NOMO-1 treated with DMSO at 0.1 percent for 48 hours (cell line): ENCODE data around the gene GRM1.

Experiments
- DNase-seq: peaks from one replicate; lab custom pipeline; 2025; ENCODE audit not compliant: unreplicated experiment; lab: John Stamatoyannopoulos, UW

Gene GRM1

DNA sequence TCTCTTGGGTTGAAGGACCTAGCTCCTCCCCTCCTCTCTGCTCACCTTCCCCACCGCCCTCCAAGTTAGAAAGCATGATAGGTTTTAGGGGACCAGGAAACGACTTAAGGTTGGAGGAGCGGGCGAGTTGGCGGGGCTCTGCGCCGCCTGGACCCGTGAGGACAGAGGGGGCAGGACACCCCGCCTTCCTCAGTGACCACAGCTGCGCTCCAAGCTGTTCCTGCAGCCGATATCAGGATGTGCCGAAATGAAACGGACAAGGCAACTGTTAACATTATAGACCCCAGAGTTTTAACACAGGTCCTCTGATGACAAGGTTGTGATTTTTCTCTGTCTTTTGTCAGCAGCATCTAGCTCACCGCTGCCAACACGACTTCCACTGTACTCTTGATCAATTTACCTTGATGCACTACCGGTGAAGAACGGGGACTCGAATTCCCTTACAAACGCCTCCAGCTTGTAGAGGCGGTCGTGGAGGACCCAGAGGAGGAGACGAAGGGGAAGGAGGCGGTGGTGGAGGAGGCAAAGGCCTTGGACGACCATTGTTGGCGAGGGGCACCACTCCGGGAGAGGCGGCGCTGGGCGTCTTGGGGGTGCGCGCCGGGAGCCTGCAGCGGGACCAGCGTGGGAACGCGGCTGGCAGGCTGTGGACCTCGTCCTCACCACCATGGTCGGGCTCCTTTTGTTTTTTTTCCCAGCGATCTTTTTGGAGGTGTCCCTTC, at the start of gene GRM1:
Gene GRM1 (plus strand): TSS at position 212 of the 722 bp plus-strand sequence. CDS start 456 bp downstream, at position 668.
- no peak for DNase-seq

DNA sequence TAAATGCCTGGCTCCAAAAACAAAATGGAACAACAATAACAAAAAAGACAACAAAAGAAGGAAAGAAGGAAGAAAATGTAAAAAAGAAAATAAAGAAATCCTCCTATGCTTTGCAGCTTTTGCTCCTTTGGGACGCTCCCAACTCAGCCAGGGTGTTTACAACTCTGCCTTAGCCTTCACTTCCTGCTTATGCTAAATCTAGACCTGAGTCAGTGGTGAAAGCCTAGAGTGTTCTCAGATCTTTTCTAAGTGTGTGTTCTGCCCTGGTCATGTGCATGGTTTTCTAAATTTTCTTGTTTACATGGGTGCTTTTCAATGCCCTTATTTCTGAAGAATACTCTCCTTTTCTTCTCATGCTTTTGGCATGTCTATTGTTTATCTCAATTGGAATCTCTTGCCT, 19.5 kb upstream of the GRM1 start:
- DNase-seq, result no peak

DNA sequence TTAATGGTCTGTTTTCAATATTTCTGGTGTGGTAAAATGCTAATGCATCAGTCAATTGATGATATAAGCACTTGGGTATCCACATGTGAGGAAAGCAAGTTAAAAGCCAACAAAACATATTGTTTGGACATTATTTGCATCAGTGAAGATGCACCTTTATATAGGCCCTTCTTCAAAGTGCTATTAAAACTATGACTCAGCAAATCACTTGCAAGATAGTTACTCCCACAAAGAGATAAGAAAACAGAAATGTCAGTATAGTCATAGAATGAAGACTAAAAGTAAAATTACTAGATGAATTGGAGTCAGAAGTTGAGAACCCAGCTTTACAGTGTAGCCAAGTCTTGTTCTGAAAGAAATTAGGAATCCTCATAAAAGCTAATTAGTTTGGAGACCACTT, 14.6 kb upstream of the GRM1 start:
- no peak for DNase-seq

DNA sequence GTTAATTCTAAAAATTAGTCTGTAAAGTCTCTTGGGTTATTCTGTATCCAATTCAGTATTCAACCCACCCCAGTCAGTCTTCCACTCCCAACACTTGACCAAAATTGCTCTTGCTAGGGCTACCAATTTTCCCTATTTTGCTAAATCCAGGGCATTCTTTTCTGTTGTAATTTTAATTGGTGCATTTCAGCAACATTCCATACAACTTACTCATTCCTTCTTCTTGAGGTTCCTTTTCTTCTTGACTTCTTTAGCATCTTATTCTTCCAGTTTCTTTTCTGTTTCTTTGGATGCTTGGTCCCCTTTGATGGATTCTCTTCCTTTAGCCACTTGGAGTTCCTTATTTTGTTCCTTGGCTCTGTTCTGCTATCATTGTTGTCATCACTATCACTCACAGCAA, 11.2 kb upstream of the GRM1 start:
- no peak for DNase-seq

DNA sequence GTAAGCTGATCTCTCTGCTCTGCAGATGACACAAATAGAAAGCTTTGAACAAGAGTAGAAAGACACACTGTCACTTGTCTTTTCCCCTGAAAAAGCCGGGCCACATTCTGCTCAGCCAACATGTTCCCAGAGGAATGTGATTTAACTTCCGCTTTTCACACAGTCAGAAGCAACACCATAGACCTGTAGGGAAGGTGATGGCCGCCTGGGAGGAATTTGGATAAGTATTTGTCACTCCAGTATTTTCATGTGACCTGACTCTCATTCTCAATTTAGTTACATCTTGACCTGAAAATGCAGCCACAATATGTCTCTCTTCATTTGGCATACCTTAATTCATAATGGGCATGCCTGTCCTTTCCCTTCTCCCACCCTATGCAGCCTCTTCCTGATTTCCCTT, 2.0 kb upstream of the GRM1 start:
- DNase-seq, result no peak

DNA sequence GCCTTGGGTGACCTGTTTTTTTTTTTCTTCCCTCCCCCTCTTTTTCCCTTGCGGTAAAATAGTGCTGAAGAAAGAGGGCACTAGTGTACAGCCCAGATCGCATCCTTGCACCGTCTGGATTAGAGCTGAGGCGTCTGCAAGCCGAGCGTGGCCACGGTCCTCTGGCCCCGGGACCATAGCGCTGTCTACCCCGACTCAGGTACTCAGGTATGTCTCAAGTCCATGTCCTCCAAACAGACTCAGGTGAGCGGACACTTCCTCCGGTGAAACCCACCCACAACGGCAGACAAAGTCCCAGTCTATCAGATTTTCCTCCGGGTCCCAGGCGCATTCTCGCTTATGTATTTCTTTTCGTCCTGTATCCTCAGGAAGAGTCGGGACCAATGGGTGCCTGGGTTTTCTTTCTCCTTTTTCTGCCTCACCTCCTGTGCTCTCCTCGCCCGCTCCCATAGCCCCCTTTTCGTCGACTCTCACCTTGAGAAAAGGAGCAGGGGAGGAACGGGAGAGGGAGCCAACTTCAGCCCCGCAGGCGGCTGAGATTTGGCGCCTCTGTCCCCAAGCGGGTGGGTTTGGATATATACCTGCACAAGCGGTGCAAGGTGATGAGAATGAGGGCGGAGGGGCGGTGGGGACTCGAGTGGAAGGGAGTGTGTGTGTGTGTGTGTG, 1.1 kb upstream of the GRM1 start:
- no peak for DNase-seq

DNA sequence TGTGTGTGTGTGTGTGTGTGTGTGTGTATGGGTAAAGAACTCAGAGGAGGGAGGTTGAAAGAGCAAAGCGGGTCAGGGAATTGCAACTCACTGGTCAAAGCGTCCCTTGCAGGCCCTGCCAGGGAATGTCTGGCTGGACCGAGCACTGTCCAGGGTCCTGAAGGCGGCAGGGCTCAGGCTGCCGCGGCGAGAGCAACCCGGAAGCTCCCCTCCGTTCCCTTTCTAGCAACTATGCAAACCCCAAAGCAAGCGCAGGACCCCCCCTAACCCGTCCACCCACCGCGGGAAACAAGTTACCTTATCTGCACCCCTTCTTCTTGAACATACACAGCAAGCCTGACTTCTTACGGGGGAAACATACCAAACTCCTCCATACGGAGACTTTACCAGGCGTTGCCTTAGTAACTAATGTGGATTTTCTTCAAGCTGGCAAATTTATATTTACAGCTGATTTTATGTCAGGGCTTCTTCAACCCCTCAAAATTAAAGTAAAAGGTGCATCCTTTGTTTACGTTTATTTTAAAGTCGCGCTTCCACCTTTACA, 538 bp upstream of the GRM1 start:
- peak; percentile 2 for DNase-seq

DNA sequence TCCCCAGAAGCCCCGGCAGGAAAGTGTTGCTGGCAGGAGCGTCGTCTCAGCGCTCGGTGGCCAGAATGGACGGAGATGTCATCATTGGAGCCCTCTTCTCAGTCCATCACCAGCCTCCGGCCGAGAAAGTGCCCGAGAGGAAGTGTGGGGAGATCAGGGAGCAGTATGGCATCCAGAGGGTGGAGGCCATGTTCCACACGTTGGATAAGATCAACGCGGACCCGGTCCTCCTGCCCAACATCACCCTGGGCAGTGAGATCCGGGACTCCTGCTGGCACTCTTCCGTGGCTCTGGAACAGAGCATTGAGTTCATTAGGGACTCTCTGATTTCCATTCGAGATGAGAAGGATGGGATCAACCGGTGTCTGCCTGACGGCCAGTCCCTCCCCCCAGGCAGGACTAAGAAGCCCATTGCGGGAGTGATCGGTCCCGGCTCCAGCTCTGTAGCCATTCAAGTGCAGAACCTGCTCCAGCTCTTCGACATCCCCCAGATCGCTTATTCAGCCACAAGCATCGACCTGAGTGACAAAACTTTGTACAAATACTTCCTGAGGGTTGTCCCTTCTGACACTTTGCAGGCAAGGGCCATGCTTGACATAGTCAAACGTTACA, 817 bp downstream of the GRM1 start:
- no peak for DNase-seq

DNA sequence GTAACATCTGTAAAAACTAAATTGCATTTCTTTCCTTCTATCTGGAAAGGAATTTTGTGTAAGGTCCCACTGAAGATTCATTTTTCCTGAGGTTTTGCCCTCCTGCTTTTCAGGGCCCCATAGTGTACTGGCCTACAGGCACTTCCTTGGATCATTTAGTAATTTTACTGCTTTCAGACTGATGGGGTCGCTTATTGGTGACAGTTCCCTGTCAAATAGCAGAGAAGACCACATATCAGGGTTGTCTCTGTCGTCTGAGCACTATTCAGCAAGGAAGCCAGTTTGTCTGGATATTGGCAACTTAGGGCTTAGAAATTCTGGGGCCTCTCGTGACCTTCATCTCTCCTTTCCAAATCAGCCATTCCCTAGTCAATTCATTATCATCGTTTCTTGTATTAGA, 3.5 kb downstream of the GRM1 start:
- DNase-seq, result no peak

DNA sequence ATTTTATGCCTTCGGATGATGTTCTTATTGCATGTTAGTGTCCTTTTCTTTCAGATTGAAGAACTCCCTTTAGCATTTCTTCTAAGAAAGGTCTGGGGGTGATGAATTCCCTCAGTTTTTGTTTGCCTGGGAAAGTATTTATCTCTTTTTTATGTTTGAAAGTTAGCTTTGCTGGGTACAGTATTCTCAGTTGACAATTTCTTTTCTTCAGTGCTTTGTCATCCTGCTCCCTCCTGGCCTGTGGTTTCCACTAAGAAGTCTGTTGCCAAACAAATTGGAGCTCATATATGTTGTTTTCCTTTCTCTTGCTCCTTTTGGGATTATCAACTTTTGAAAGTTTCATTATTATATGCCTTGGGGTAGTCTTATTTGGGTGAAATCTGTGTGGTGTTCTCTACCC, 11.5 kb downstream of the GRM1 start:
- DNase-seq, result no peak

DNA sequence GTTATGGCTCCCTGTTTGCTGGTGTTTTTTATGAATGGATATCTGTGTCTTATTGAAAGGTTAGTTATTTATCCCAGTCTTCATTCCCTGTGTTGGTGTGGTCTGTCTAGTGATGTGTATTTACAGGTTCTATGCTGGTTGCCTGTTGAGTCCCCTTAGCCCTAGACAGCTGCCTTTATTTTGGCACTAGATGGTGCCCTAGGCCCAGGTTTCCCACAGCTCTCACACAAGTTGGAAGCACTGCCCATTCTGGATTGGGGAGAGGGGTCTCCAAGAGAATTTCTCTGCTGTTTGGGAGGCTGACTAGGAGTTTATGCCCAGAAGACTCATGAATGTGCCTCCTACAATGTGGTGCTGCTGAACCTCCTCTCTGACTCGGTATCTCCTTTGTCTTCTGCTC, 12.4 kb downstream of the GRM1 start:
- no peak for DNase-seq

DNA sequence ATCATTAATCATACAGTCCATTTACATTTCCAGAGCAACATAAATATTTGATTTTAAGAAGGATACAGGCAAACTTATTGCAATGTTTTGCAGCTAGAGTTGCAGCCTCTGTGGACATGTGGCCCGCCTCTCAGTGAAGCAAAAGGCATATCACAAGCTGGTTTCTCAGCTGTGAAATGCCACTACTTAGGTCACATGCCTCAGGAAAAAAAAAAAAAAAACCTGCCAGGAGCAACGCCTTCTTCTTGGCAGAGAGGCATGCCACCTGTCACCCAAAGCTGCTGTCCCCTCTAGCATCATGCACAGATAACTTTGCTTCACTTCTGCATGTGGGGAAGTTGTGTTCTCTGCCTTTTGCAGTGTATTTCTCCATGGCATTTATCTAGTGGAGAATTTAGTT, 18.5 kb downstream of the GRM1 start:
- no peak for DNase-seq

DNA sequence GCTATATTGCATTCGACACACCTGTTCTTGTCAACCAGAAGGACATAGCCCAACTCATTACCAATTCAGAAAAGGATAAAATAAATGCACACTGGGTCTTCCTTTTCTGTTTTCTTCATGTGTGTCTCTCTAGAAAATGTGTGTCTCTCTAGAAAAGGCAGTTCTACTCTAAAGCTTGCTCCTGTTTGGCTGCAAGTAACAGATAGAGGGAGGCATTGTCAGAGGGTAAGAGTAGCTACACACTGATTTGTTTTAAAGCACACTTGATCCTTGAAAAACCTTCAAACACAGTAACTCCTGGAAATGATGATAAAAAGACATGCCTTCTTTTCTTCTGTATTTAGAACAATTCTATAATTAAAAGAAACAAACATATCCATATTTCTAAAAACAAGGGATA, 21.3 kb downstream of the GRM1 start:
- DNase-seq, result no peak

DNA sequence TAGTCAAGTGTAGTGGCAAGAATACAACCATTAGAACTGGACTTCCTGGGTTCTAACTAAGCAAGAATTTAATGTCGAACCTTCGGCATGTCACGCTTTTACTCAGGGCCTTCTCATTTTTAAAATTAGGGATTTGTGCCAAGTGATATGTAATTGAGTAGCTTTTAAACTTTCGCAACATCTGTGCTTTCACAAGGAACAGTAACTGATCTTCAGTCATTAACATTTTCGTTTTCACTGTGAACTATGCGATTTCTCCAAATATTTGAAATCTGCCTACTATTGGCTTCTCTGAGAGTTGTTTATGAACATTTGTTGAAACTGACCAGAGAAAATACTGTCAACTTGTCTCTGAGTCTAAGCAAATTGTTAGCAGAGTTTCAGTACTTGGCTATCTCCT, 27.6 kb downstream of the GRM1 start:
- peak; percentile 4 for DNase-seq

DNA sequence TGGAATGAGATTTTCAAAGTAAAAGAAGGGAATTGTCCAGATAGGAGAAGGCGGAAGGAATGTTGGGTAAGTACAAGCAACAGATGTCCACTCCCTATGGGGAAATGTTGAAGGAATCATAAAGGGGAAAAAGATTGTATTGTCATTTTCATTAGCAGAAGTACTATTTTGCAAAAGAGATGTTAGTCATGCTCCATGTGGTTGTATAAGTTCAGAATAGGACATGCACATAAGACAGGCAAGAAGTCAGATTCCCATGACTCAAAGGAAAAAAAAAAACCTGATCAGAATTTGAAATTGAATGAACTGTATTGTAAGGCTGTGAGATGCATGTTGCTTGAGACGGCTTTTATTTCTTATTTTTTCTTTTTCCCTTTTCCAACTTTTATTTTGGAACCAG, 36.8 kb downstream of the GRM1 start:
- DNase-seq, result no peak

DNA sequence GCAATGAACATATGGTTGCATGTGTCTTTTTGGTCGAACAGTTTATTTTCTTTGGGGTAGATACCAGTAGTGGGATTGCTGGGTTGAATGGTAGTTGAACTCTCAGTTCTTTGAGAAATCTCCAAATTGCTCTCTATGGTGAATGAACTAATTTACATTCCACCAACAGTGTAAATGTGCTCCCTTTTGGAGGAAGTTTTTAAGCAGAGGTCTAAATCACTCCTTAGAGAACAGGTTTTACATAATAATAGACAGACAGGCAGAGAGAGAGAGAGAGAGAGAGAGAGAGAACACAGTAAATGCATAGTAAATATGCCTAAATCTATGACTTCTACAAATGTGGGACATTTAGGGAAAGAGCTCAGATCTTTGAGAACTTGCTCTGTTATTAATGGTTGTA, 37.6 kb downstream of the GRM1 start:
- DNase-seq, result no peak

DNA sequence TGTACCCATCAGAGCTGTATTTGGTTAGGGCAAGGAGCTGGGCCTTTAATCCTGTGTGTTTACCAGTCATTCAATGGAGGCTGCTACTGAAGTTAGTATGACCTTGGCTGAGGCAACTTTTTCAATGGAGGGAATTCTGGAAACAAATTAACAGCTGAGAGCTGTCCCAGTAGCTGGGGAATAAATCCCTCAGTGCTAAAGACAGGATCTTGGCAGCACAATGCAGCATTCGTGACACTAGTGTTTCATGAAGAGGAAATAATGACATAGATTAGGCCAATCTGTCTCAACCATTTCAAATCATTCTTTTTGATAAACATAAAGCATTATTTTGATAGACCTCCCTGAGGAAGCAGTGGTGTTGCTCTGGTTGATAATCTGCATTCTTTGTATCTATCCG, 42.9 kb downstream of the GRM1 start:
- no peak for DNase-seq

DNA sequence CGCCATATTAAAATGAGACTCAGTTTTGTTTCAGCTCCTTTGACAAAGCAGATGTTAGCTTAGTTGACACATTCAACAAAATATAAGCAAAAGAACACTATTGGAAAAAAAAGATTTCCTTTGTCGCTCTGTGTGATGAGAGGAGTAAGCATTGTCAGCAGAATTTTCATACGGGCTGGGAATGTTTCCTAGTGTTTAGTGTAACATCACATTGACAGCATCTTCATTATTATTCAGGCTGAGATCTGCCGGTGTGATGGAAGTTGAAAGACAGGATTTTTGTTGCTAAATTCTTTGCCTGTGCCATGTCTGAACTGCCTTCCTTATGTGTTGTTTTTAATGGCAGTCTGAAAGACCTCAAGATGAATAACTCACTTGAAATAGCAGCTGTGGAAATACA, 49.1 kb downstream of the GRM1 start:
- DNase-seq, result no peak

DNA sequence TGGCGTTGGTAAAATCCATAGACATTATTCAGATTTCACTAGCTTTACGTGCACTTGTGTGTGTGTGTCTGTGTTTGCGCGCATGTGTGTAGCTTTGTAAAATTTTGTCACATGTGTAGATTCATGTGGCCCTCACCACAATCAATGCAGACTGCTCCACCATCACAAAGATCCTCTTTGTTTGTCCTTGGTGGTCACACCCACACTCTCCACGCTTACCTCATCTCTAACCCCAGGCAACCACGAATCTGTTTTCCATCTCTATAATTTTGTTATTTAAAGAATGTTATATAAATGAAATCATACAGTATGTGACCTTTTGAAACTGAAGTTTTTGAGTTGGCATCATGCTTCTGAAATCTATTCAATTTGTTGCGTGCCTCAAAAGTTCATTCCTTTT, 58.5 kb downstream of the GRM1 start:
- DNase-seq, result no peak

DNA sequence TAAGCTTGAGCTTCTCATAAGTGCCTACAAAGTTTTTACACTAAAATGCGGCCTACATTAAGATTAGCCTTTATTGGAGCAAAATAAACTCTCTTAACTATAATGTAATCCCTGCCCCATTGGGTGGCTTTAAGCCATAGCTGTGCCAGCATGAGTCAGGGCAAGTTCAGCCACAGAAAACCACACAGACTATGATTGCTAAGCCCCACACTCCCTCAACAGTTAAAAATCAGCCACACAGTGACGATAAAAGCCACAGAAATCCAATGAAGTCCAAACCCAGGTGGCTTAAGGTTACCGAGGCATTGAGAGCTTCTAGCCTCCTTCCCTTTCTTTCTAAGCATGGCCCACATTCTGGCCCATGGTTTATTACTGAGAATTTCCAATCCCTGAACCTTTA, 61.6 kb downstream of the GRM1 start:
- DNase-seq, result no peak

DNA sequence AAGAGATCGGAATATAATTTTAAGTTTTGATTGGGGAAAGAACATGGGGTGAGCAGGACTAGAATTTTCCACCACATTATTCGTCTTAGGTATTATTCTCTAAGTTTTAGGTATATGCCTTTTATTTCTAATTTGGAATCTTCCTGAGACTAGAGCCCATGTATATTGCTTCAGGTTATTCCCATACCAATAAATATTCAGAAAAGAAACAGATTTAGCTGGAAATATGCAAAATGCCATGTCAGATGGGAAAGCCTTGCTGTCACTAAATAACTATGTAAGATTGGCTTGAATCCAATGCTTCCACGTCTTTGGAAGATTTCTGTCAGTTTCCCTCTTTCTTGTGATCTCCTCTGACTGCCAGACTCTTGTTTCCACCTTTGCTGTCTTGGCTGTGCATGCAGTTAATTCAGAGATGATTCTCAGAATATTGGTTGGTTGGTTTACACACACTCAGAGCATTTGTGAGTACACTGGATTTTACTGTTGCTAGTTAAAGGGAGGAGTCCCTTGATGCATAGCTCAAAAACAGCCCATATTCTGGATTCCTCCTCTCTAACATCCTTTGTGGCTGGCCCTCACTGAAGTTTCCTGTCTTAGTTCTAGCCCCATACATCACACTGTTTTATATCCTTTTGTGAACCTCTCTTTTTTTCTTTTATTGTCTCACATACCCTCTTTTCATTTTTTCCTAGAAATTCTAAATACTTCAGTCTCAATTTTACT, 64.3 kb downstream of the GRM1 start:
- no peak for DNase-seq

DNA sequence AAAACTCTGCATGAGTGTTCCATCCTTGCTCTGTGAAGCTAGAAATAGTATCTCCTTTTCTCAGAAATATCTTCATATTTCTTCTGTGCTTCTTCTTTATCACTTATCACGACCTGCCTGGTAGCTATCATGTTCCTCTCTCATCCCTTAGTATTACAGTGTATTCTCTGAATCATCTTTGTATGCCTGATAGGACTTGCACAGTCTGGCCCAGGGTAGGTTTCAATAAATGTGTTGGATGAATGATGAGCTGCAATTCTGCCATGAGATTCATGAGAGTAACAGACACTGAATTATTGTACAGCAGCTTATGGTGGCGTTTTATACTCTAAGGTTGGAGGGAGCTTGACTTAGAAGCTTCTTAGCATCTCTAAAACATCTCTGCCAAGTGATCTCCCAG, 66.6 kb downstream of the GRM1 start:
- no peak for DNase-seq
